Measurements from ENCODE around the gene CD9.

The CD9 gene

DNA sequence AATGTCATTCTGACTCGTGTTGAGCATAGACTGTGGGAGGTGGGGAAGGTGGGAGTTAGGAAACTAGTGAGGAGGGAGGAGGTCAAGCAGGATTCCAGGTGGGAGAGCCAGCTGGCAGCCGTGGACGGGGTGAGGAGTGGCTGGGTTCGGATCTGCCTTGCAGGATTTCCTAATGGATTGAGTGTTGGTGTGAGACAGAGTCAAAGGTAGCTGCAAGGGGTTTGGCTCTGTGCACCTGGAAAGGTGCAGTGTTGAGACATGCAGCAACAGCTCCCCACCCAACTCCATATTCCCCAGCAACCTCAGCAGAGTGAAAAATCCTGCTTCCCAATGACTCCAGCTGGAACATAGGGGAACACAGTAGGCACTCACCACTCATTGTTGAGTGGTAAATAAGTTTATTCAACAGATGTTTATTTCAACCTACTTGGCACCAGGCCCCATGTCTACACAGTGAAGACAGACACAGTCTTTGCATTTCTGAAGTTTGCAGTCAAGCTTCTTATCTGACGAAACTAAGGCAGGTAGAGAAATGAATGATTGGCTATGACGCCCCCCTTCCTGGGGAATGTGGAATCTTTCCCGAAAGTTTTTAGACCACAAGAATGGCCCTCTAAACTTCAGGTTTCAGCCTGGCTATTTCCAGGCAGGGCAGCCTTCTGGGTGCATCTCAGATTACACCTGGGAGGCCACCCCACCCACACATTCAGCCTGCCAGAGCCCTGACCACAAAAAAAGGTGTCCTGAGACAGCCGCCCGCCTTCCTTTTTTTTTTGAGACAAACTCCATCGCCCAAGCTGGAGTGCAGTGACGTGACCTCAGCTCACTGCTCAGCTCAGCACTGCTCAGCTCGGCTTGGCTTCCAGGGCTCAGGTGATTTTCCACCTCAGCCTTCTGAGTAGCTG lies 72.4 kb downstream of the CD9 start:
- ChIA-PET CTCF (interaction anchor here (1.0 to 8.5 kb wide), 6 partner anchors 11 to 284 kb away, joined by 3 to 126 read pairs (median 8); no protein-coding TSS in a partner anchor), POLR2A (interaction anchor here (0.5 kb wide), 1 partner anchor 262 kb away, joined by 3 read pairs; the partner anchor contains the start of gene GAPDH)
- TF ChIP-seq, protein P1, sequence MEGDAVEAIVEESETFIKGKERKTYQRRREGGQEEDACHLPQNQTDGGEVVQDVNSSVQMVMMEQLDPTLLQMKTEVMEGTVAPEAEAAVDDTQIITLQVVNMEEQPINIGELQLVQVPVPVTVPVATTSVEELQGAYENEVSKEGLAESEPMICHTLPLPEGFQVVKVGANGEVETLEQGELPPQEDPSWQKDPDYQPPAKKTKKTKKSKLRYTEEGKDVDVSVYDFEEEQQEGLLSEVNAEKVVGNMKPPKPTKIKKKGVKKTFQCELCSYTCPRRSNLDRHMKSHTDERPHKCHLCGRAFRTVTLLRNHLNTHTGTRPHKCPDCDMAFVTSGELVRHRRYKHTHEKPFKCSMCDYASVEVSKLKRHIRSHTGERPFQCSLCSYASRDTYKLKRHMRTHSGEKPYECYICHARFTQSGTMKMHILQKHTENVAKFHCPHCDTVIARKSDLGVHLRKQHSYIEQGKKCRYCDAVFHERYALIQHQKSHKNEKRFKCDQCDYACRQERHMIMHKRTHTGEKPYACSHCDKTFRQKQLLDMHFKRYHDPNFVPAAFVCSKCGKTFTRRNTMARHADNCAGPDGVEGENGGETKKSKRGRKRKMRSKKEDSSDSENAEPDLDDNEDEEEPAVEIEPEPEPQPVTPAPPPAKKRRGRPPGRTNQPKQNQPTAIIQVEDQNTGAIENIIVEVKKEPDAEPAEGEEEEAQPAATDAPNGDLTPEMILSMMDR (IDR thresholded peaks at IDR 0.05; ENCODE audit: control extremely low read depth, extremely low read depth, low read depth, missing control alignments), result no peak
- DNase-seq (ENCODE audit: extremely low spot score), result peak; percentile 61

DNA sequence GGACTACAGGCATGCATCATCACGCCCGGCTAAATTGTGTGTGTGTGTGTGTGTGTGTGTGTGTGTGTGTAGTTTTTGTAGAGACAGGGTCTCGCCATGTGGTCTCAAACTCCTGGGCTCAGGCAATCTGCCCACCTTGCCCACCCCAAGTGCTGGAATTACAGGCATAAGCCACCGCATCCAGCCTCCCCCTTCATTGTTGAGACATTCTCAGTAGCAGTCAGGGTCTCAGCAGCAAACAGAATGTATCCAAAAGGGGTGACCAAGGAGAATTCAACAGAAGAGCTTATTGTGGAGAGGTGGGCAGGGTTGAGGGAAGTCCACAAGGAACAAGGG lies 73.0 kb downstream of the CD9 start:
- DNase-seq (ENCODE audit: extremely low spot score), result no peak
- ChIA-PET CTCF (interaction anchor here (1.0 to 8.5 kb wide), 6 partner anchors 11 to 285 kb away, joined by 3 to 126 read pairs (median 8); no protein-coding TSS in a partner anchor), POLR2A (no interaction called here)
- TF ChIP-seq, protein P1 (IDR thresholded peaks at IDR 0.05; ENCODE audit: control extremely low read depth, extremely low read depth, low read depth, missing control alignments), result no peak

DNA sequence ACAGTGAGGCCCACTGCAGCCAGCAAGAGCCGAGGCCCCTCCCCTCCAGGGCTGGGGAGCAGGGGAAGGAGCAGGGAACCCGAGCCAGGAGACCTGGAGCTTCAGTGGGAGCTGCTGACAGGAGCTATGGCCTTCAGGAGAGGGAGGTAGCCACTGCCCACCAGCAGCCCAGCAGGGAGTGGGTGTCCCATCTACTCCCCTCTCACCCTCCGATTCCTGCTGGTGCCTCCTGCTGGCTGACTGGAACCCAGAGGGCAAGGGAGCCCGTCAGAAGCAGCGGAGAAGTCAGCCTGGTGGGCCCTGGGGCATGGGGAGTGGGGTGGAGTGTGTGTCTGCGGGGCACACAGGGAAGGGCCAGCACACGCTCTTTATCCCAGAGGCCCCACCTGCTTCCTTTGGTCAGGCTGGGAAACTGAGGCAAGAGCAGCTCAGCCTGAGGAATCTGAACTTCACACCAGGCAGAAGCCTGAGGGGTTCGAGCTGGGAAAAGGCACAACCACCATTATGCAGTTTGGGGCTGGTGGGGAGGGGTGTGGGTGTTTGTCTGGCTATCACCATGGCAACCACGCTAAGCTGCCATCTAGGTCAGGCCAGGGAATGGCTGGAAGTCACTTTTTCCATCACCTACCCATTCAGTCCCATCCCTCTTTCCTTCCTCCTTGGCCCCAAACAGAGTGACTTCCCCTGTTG lies 73.5 kb downstream of the CD9 start:
- ChIA-PET CTCF (interaction anchor here (1.0 to 8.5 kb wide), 6 partner anchors 11 to 285 kb away, joined by 3 to 126 read pairs (median 8); no protein-coding TSS in a partner anchor), POLR2A (no interaction called here)
- DNase-seq (ENCODE audit: extremely low spot score), result peak; percentile 23
- TF ChIP-seq, protein P1 (IDR thresholded peaks at IDR 0.05; ENCODE audit: control extremely low read depth, extremely low read depth, low read depth, missing control alignments), result no peak

DNA sequence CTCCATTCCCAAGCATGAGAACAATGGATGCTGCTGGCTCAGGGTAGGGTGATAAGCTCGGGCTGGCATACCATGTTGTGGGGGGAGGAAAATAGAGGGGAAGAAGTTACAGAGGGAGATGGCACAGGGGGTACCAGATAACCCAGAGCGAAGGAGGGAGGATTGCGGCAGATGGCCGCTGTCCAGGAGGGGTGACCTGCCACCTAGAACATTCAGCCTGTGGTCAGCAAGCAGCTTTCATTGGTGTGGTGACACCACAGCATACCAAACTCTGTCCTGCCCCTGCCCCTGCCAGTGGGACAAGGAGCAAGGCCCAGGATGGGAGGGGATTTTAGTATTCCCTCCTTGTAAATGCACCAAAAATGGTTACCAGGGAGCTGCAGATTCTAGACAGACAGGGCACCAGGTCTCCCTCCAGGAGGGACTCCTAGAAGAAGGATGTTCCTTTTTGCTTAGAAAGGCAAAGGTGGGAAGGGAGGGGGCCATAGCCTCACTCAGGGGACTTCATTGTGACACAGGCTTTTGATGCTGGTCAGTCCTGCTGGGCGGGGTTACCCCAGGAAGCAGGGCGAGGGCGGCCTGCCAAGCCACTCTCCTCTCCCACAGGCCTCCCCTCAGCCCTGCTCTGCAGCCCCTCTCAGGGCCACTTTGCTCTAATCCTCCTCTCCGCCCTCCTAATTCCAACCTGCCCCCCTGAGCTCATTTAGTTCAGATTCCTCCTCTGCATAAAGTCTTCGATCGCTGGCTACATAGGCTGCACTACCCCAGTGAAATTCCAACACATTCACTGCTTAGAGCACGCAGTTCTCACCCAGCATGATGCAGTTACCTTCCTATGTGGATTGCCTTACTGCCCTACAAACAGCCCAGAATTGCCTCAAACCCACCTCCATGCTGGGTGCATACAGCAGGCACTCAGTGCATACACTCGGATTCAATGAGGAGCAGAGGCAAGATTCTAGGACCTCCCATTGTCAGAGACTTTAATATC lies 74.3 kb downstream of the CD9 start:
- ChIA-PET POLR2A (interaction anchor here (0.6 kb wide), 1 partner anchor 577 kb away, joined by 6 read pairs; the partner anchor contains the start of gene USP5), CTCF (interaction anchor here (1.7 to 8.5 kb wide), 6 partner anchors 8 to 286 kb away, joined by 7 to 126 read pairs (median 9); no protein-coding TSS in a partner anchor)
- TF ChIP-seq, protein P1 (IDR thresholded peaks at IDR 0.05; ENCODE audit: control extremely low read depth, extremely low read depth, low read depth, missing control alignments), result no peak
- peak; percentile 22 for DNase-seq (ENCODE audit: extremely low spot score)

DNA sequence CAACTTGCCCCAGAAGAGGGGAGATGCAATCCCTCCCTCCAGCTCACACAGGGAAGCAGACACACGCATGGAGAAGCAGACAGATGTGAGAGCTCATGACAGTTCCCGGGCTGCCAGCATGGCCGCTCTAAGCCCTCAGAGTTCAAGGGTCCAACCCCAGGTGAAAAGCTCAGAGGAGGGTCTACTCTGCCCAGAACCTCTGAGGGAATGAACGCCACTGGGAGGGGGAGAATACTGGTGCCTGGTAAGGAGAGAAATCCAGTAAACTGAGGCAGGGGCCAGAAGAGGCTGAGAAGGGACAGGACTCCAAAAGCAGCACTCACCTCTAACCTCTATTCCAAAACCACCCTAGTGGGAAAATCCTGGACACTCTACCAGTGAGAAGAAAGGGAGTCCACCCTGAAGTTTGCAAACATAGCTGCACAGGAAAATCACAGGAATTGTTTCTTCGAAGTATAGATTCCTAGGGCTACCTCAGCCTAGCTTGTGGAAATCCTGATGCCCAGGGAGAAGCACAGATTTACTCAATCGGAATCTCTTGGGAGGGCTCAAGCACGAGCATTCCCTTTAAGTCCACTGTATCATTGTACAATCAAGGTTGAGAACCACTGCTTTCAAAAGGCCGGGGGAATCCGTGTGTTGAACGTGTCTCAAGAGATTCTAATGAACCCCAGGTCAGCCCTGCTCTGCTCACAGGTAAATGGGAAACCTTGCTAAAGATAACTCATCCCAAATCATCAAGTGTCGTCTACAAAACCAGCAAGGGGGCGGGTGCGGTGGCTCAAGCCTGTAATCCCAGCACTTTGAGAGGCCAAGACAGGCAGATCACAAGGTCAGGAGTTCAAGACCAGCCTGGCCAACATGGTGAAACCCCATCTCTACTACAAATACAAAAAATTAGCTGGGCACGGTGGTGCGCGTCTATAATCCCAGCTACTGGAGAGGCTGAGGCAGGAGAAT lies 76.0 kb downstream of the CD9 start:
- DNase-seq (ENCODE audit: extremely low spot score), result no peak
- CTCF ChIA-PET, result interaction anchor here (0.8 to 8.5 kb wide), 13 partner anchors 8 to 288 kb away, joined by 3 to 126 read pairs (median 7); no protein-coding TSS in a partner anchor
- POLR2A ChIA-PET, result no interaction called here
- TF ChIP-seq, protein P1 (IDR thresholded peaks at IDR 0.05; ENCODE audit: control extremely low read depth, extremely low read depth, low read depth, missing control alignments), result no peak
